NCI-H460 (cell line): Measurements from ENCODE around the gene UQCC2. TPM values are rescaled to one million over a fixed set of nuclear protein-coding genes. Genes with fewer than 3 reads are reported as not detected.

ENCODE experiments used
- DNase-seq: peaks from one replicate; pipeline ENCODE4 v3.0.0-alpha.2; 2016; ENCODE audit warnings: low read depth; ENCODE audit errors: extremely low read depth
- small RNA-seq, 2 experiments: library from RNA; depleted of rRNA; stranded (forward); fragments of <200 nt; gene quantifications; one replicate each; pipeline ENCODE3, GENCODE V24; 2014
- total RNA-seq: library from RNA; depleted of rRNA; stranded (reverse); fragments of >200 nt; shearing (Covaris generic); gene quantifications from 2 replicates; pipeline ENCODE4 v1.2.3, GENCODE V29; 2014; rRNA removed

UQCC2 gene
- total RNA-seq, 1 experiment from 2014 or later = 29.2 TPM

GRCh38 chr6:33659986-33660385 is 51.5 kb downstream of the UQCC2 start:
- DNase-seq = no peak

GRCh38 chr6:33658982-33659689 is 52.4 kb downstream of the UQCC2 start:
- DNase-seq = no peak

- DNase-seq = no peak
Observed at GRCh38 chr6:33656844-33657243, 54.7 kb downstream of the UQCC2 start.

- DNase-seq = no peak
Observed at GRCh38 chr6:33654831-33655554, 56.5 kb downstream of the UQCC2 start.

GRCh38 chr6:33652002-33652401 is 59.5 kb downstream of the UQCC2 start:
- DNase-seq = no peak

- DNase-seq = no peak
Observed at GRCh38 chr6:33651403-33651802, 60.1 kb downstream of the UQCC2 start.

Small RNAs within 50 kb of the gene (small RNA-seq; reads per million reads assigned to genes)
- gene MIR3934 = 0 reads per million in 2 experiments

Other genes starting within 250 kb of the UQCC2 start
- 13.2 and 14.6 TPM in 2 replicates for gene BAK1, start 131.4 kb downstream of the UQCC2 start, total RNA-seq
- 31.9 and 38.9 TPM in 2 replicates for gene ITPR3, start 90.4 kb downstream of the UQCC2 start, total RNA-seq
- not detected in 2 replicates for gene IP6K3, start 35.2 kb upstream of the UQCC2 start, total RNA-seq
- 39.6 and 40.9 TPM in 2 replicates for gene LEMD2, start 77.4 kb upstream of the UQCC2 start, total RNA-seq
- not detected in 2 replicates for gene MLN, start 92.3 kb upstream of the UQCC2 start, total RNA-seq